ENCODE data around the gene NELFB. TPM values are rescaled to one million over a fixed set of nuclear protein-coding genes. Genes with fewer than 3 reads are reported as not detected.
A peak's percentile ranks its signal among the peaks of the same experiment; 100 is the strongest.

Gene NELFB
- total and polyA plus RNA-seq, 9 of the 15 experiments (the other 6 are each of a cell fraction or from before 2014, with no cell fraction given), result 0.24 to 84.0 (median 29.7) TPM

DNA sequence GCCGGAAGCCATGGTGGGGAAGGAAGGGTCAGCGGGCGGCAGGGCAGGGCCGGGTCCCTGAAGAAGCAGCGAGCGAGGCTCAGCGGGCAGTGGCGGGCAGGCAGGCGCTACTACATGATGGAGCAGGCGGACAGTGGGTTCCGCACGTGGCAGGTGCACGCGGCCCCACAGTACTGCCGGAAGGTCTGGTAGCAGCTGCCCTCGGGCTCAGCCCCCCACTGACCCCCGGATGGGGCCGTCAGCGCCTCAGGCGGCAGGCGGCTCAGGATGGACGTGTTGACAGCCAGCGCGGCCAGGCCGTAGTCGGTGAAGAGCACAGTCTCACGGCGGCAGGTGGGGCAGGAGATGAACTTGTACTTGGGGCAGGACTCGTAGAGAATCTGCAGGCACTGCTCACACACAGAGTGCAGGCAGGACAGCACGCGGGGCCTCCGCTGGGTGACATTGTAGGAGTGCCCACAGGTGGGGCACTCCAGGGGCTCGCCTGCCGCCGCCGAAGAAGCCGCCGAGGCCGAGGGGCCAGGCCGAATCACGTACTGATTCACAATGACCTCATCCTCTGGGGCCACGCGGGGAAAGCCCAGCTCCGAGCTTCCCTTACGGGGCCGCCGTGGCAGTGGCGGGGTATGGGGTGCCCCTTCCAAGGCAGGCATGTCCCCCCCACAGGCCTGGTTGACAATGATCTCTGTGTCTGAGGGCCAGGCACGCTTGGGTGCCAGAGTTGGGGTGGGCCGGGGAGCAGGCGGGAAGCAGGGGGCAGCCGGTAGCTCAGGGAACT, 34.6 kb upstream of the NELFB start:
- no peaks in the 10 kb centered on the region for H3K27me3 ChIP-seq (ENCODE audit: control insufficient read depth in 2 of 2, insufficient read depth in 2 of 2, low read length in 2 of 2)
- intact Hi-C loops (cut with micrococcal nuclease), result no loop called here
- H3K4me2 ChIP-seq (ENCODE audit: insufficient read depth, low read length), result no peak overlapping the region
- H3K4me1 ChIP-seq (replicated peaks in 1 of 2; ENCODE audit: control insufficient read depth in 2 of 2, insufficient read depth in 2 of 2, low read length in 2 of 2), result peaks cover 34 to 93% of the 10 kb centered on the region in 2 experiments
- in situ Hi-C loops (cut with MboI), result no loop called here
- POLR2A ChIA-PET, result interaction anchor here (0.9 to 2.1 kb wide), 5 partner anchors 12 to 32 kb away, joined by 3 to 6 read pairs (median 4); partner anchors contain the start of genes ANAPC2, SSNA1 and TUBB4B
- no peaks in the 10 kb centered on the region for H3K9me3 ChIP-seq (replicated peaks; ENCODE audit: control insufficient read depth, insufficient read depth, low read depth, low read length)
- no peaks in the 10 kb centered on the region for H3K9me1 ChIP-seq (ENCODE audit: control insufficient read depth, insufficient read depth, low read length)
- H2AFZ ChIP-seq (ENCODE audit: low read depth, low read length), result no peak overlapping the region
- CTCF ChIA-PET (ENCODE audit: low intra/inter-chr PET ratio), result no interaction called here
- 89% methylated on average over 43 of the region's 52 CpGs for WGBS (ENCODE audit: insufficient coverage, low coverage, missing lambda C conversion rate)
- DNase-seq (ENCODE audit: extremely low read depth in 1 of 4, low spot score in 3 of 4) (no peak), ATAC-seq (no peak), FAIRE-seq (no peak)
- H3K27ac ChIP-seq (ENCODE audit: extremely low read depth, low read depth, low read length), result no peak overlapping the region
- H3K4me3 ChIP-seq, result no peak overlapping the region
- BruUV-seq (replicated peaks), result no TSS peak
- H4K20me1 ChIP-seq (replicated peaks; ENCODE audit: control insufficient read depth, insufficient read depth, low read length), result no peaks in the 10 kb centered on the region
- peak overlapping the region in 1 of 2 experiments; percentile 77; a peak in 1 of 4 replicates for H3K9ac ChIP-seq (ENCODE audit: insufficient read depth in 1 of 2, low read depth in 2 of 2, low read length in 2 of 2)
- peaks cover 16% of the 10 kb centered on the region; the same call in 1 of the 3 replicates for H3K36me3 ChIP-seq (ENCODE audit: control insufficient read depth, insufficient read depth, low read length)
- peaks cover 18% of the 10 kb centered on the region; the same call in 2 of the 3 replicates for H3K79me2 ChIP-seq (ENCODE audit: control insufficient read depth, insufficient read depth, low read length)
- peak; percentile 71 for TF ChIP-seq POLR2G (IDR thresholded peaks at IDR 0.05; ENCODE audit: low read depth, low read length)
- no peak for TF ChIP-seq SRSF7 (optimal IDR thresholded peaks at IDR 0.05; ENCODE audit: low read depth, low read length)
- TF ChIP-seq EHMT2 (IDR thresholded peaks at IDR 0.05), result no peak
- TF ChIP-seq, protein P1, sequence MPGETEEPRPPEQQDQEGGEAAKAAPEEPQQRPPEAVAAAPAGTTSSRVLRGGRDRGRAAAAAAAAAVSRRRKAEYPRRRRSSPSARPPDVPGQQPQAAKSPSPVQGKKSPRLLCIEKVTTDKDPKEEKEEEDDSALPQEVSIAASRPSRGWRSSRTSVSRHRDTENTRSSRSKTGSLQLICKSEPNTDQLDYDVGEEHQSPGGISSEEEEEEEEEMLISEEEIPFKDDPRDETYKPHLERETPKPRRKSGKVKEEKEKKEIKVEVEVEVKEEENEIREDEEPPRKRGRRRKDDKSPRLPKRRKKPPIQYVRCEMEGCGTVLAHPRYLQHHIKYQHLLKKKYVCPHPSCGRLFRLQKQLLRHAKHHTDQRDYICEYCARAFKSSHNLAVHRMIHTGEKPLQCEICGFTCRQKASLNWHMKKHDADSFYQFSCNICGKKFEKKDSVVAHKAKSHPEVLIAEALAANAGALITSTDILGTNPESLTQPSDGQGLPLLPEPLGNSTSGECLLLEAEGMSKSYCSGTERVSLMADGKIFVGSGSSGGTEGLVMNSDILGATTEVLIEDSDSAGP (CRISPR knock-in tag; IDR thresholded peaks at IDR 0.05), result no peak
- TF ChIP-seq ZNF644 (tag; IDR thresholded peaks at IDR 0.05; ENCODE audit: low read depth), result no peak
- TF ChIP-seq CBX8 (IDR thresholded peaks at IDR 0.05; ENCODE audit: borderline replicate concordance, extremely low read depth, low read depth, low read length, poor library complexity, severe bottlenecking), result no peak
- TF ChIP-seq FOS (IDR thresholded peaks at IDR 0.05; ENCODE audit: extremely low read depth, insufficient read length), result no peak
- TF ChIP-seq, protein P2, sequence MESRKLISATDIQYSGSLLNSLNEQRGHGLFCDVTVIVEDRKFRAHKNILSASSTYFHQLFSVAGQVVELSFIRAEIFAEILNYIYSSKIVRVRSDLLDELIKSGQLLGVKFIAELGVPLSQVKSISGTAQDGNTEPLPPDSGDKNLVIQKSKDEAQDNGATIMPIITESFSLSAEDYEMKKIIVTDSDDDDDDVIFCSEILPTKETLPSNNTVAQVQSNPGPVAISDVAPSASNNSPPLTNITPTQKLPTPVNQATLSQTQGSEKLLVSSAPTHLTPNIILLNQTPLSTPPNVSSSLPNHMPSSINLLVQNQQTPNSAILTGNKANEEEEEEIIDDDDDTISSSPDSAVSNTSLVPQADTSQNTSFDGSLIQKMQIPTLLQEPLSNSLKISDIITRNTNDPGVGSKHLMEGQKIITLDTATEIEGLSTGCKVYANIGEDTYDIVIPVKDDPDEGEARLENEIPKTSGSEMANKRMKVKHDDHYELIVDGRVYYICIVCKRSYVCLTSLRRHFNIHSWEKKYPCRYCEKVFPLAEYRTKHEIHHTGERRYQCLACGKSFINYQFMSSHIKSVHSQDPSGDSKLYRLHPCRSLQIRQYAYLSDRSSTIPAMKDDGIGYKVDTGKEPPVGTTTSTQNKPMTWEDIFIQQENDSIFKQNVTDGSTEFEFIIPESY (CRISPR knock-in tag; IDR thresholded peaks at IDR 0.05), result peak; percentile 98
